ENCODE data around the gene TNFRSF8.

TNFRSF8 gene

DNA sequence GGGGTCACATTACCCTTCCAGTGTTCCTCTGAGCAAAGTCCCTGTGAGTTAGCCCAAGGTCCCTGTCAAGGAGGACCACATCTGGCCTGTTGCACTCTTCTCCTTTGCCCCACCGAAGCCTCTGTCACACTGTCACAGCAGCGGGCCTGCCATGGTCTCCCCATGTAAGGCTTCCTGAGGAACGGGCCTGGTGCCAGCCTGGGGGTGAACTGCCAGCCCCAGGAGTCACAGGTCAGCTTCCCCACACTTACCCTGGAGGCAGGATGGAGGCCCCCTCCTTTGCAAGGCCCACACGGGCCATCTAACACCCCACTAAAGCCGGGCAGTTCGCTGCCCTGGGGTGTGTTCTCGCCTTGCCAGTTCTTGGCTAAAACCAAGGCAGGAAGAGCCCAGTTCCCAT, 117.8 kb downstream of the TNFRSF8 start:
- H3K27me3 ChIP-seq (ENCODE audit: control insufficient read depth, insufficient read depth, low read length, poor library complexity, severe bottlenecking), result no peaks in the 10 kb centered on the region
- H3K36me3 ChIP-seq (ENCODE audit: control insufficient read depth, insufficient read depth, low read length), result no peaks in the 10 kb centered on the region
- no peak overlapping the region for H3K4me3 ChIP-seq (ENCODE audit: insufficient read depth, low read depth, low read length)
- peaks cover 15% of the 10 kb centered on the region for H3K4me1 ChIP-seq (ENCODE audit: control insufficient read depth, insufficient read depth, low read length)
- H3K27ac ChIP-seq (ENCODE audit: insufficient read depth, low read depth, low read length, poor library complexity, severe bottlenecking), result no peak overlapping the region
- H3K9me3 ChIP-seq (ENCODE audit: control insufficient read depth, low read length), result no peaks in the 10 kb centered on the region
- 92 to 93% methylated on average over 7 of the region's 7 CpGs for WGBS, 2 experiments

DNA sequence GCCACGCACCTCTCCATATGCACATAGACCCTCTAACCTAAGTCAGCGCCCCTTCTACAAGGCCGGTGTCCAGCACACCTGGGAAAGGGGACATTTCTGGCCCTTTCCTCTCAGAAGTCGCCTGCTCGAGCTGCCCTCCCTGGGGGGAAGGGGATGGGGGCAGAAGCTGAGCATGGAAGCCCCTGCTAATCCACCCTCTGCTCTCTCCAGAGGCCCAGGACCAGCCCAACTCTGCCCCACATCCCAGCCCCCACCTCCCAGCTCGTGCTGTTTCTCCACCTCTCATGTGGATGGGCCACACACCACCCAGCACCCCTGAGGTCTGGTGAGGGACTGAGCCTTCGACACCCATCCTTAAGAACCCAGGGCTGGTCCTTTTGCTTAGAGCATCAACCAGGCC, 118.5 kb downstream of the TNFRSF8 start:
- Histone ChIP-seq H3K4me1 (ENCODE audit: control insufficient read depth, insufficient read depth, low read length) (peaks cover 15% of the 10 kb centered on the region), H3K27ac (ENCODE audit: insufficient read depth, low read depth, low read length, poor library complexity, severe bottlenecking) (no peak overlapping the region)

DNA sequence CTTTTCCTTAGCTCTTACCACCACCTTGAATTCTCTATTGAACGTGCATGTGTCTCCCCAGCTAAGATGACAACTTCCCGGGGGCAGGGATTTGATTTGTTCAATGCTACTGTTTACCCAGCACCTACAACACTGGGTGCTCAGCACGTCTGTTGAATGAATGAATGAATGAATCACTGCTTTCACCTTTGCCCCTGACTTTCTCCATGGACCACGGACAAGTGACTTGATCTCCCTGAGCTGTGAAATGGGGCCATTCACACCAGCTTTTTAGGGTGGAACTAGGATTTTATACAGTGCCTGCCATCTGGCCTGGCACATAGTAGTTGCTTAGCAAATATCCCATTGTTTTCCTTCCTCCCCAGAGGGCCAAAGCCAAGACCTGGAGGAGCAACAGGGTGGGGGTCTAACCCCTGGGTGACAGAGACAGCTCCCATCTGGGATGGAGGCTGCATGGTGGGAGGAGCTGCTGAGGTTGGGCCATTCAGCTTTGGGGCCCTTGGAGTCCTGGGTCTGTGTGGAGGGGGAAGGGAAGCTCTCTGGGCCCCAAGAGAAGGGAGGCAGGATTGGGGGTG, 119.4 kb downstream of the TNFRSF8 start:
- peaks cover 15% of the 10 kb centered on the region for H3K4me1 ChIP-seq (ENCODE audit: control insufficient read depth, insufficient read depth, low read length)
- 90 to 92% methylated on average over 4 of the region's 4 CpGs for WGBS, 2 experiments
- H3K9me3 ChIP-seq (ENCODE audit: control insufficient read depth, low read length), result no peaks in the 10 kb centered on the region

More for the DNA sequence above, 118.5 kb downstream of the TNFRSF8 start:
- Histone ChIP-seq H3K27me3 (ENCODE audit: control insufficient read depth, insufficient read depth, low read length, poor library complexity, severe bottlenecking) (no peaks in the 10 kb centered on the region), H3K4me3 (ENCODE audit: insufficient read depth, low read depth, low read length) (no peak overlapping the region), H3K36me3 (ENCODE audit: control insufficient read depth, insufficient read depth, low read length) (no peaks in the 10 kb centered on the region), H3K9me3 (ENCODE audit: control insufficient read depth, low read length) (no peaks in the 10 kb centered on the region)
- WGBS, 2 experiments, result 93 to 94% methylated on average over 7 of the region's 7 CpGs

DNA sequence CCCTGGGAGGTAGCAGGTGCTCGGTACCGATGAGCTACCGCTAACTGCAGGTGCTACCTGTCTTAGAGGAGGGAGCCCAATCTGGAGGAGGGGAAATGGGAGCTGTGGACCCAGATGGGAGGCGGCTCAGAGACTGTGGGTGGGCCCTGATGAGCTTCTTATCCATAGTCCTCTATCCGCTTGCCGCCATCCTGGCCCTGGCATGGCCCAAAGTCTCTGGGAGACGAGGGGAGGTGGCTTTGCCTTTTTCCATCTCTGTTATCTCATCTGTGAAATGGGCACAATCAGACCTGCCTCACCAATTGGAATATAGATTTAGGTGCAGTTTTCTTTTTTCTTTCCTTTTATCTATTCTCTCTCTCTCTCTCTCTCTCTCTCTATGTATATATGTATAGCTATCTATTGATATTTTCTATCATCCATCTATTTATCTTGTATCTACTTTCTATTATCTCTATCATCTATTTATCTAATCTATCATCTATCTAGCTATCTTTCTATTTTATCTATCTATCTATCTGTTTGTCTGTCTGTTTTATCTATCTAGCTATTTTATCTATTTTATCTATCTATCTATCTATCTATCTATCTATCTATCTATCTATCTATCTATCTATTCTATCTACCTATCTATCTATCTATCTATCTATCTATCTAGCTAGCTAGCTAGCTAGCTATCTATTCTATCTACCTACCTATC, 120.1 kb downstream of the TNFRSF8 start:
- Histone ChIP-seq H3K4me1 (ENCODE audit: control insufficient read depth, insufficient read depth, low read length) (peaks cover 15% of the 10 kb centered on the region), H3K4me3 (ENCODE audit: insufficient read depth, low read depth, low read length) (no peak overlapping the region), H3K36me3 (ENCODE audit: control insufficient read depth, insufficient read depth, low read length) (no peaks in the 10 kb centered on the region), H3K9me3 (ENCODE audit: control insufficient read depth, low read length) (no peaks in the 10 kb centered on the region), H3K27ac (ENCODE audit: insufficient read depth, low read depth, low read length, poor library complexity, severe bottlenecking) (no peak overlapping the region), H3K27me3 (ENCODE audit: control insufficient read depth, insufficient read depth, low read length, poor library complexity, severe bottlenecking) (no peaks in the 10 kb centered on the region)
- 82 to 84% methylated on average over 7 of the region's 7 CpGs for WGBS, 2 experiments

More for the DNA sequence above, 119.4 kb downstream of the TNFRSF8 start:
- Histone ChIP-seq H3K27me3 (ENCODE audit: control insufficient read depth, insufficient read depth, low read length, poor library complexity, severe bottlenecking) (no peaks in the 10 kb centered on the region), H3K27ac (ENCODE audit: insufficient read depth, low read depth, low read length, poor library complexity, severe bottlenecking) (no peak overlapping the region), H3K4me3 (ENCODE audit: insufficient read depth, low read depth, low read length) (no peak overlapping the region), H3K36me3 (ENCODE audit: control insufficient read depth, insufficient read depth, low read length) (no peaks in the 10 kb centered on the region)

DNA sequence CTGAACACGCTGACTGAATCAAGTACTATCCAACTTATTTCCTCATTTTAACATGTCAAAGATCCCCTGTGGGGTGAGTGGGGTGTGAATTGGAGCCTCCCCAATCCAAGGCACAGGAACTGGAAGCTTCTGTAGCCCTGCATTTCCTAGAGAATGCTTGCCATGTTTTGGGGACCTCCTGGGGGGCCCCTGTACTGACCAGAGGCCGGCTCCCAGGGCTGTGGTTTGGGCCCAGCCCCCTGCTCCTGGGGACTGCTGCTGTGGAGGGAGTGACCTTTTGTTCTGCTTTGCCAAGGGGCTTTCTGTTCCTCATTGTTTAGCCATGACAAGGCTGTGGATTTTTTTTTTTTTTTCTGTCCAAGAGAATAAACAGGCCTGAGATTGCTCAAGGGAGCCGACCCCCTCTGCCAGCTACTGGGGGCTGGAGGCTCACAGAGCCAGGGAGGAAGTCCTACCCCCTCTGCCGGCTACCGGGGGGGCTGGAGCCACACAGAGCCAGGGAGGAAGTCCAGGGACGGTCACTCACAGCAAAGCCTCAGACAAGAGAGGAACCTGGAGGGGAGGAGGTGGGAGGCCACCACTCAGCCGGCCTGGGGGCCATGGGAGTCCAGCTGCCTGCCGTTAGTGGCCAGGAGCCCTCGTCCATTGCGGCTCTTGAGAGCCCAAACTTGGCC, 121.0 kb downstream of the TNFRSF8 start:
- 35 to 40% methylated on average over 9 to 10 of the region's 10 CpGs for WGBS, 2 experiments
- Histone ChIP-seq H3K4me3 (ENCODE audit: insufficient read depth, low read depth, low read length) (no peak overlapping the region), H3K27ac (ENCODE audit: insufficient read depth, low read depth, low read length, poor library complexity, severe bottlenecking) (peak overlapping the region; percentile 56), H3K9me3 (ENCODE audit: control insufficient read depth, low read length) (no peaks in the 10 kb centered on the region), H3K4me1 (ENCODE audit: control insufficient read depth, insufficient read depth, low read length) (peaks cover 11% of the 10 kb centered on the region), H3K36me3 (ENCODE audit: control insufficient read depth, insufficient read depth, low read length) (no peaks in the 10 kb centered on the region), H3K27me3 (ENCODE audit: control insufficient read depth, insufficient read depth, low read length, poor library complexity, severe bottlenecking) (no peaks in the 10 kb centered on the region)

DNA sequence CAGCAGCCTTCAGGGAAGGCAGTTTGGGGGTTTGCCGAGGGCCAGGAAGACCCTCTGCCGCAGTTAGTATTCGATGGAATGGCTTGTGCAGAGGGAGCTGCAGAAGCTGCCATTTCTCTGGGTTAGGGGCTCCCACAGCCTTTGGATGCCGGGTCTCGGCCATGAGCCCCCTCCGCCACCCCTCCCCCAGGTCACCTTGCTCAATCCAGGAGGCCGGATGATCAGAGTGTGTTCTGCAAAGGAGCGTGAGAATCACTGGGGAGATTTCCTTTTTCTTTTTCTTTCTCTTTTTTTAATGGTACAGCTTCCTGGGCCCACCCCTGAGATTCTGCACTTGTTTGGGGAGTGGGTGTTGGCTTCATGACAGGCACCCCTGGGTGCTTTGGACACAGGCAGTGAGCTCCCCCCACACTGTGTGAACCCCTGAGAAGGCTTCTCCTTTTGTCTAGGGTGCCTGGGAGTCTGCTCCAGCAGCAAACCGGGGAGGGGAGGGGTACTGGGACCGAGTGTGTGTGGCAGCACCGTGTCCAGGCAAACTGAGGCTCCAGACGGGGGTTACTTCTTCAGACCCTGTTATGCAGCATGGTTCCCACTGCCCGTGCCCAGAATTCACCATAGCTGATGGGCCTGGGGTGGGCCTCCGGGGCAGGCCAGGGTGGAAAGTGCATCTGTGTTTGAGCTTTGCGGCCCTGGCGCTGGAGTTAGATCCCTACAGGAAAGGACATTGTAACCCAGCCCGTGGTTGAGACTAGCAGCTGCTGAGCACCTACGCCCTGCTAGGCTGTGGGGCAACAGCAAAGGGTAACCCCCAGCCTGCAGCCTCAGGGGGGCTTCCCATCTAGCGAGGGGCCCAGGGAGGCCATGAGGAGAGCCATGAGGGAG, 122.2 kb downstream of the TNFRSF8 start:
- Histone ChIP-seq H3K27ac (ENCODE audit: insufficient read depth, low read depth, low read length, poor library complexity, severe bottlenecking) (no peak overlapping the region), H3K36me3 (ENCODE audit: control insufficient read depth, insufficient read depth, low read length) (no peaks in the 10 kb centered on the region), H3K4me3 (ENCODE audit: insufficient read depth, low read depth, low read length) (no peak overlapping the region), H3K9me3 (ENCODE audit: control insufficient read depth, low read length) (no peaks in the 10 kb centered on the region), H3K27me3 (ENCODE audit: control insufficient read depth, insufficient read depth, low read length, poor library complexity, severe bottlenecking) (no peaks in the 10 kb centered on the region), H3K4me1 (ENCODE audit: control insufficient read depth, insufficient read depth, low read length) (peaks cover 11% of the 10 kb centered on the region)
- 93% methylated on average over 19 of the region's 19 CpGs for WGBS, 2 experiments

DNA sequence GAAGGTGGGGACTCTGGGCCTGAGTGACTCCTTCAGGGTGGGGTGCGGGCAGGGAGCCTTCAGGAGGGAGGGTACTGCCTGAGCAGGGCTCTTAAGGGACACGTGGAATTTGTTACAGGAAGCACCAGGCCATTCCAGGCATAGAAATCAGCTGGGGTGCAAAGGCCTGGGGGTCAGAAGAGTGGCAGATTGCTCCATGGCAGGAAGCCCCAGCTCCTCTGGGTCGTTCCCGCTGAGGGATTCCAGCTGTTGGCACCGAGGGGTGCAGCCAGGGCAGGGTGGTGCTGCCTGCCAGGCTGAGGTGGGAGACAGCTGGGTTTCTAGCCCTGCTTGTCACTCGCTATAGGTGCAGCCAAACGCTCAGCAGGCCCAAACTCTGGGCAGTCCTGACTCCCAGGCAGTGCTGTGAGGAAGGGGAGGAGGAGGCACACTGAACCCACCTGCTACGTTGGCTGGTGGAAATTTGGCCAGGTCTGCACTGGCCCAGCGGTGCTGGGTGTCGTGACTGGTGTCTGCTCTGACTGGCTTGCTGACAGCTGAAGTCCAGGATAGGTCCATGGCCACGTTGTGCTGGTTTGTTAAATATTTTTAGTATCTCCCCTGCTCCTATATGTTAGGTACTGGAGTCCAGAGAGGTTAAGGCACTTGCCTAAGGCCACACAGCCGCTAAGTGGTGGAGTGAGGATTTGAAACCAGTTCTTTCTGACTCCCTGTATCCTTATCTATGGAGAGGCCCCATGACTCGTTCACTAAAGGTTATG, 123.0 kb downstream of the TNFRSF8 start:
- no peak overlapping the region for H3K4me3 ChIP-seq (ENCODE audit: insufficient read depth, low read depth, low read length)
- 93% methylated on average over 13 of the region's 13 CpGs for WGBS, 2 experiments
- H3K27ac ChIP-seq (ENCODE audit: insufficient read depth, low read depth, low read length, poor library complexity, severe bottlenecking), result no peak overlapping the region

DNA sequence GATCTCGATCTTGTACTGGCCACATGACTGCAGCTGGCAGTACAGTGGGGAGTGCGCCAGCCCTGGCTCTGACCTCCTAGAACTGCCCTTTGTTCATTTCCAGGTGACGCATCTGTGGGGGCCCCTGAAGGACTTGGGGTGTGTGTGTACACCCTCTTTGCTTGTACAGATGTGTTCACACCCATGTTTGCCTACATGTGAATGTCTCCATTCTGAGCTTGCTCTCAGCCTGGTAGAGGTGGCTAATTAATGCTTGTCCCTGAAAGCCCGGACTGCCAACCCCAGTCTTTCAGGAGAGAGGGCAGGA, 123.5 kb downstream of the TNFRSF8 start:
- WGBS, 2 experiments, result 93 to 94% methylated on average over 4 of the region's 4 CpGs
- Histone ChIP-seq H3K27me3 (ENCODE audit: control insufficient read depth, insufficient read depth, low read length, poor library complexity, severe bottlenecking) (no peaks in the 10 kb centered on the region), H3K9me3 (ENCODE audit: control insufficient read depth, low read length) (no peaks in the 10 kb centered on the region), H3K27ac (ENCODE audit: insufficient read depth, low read depth, low read length, poor library complexity, severe bottlenecking) (no peak overlapping the region), H3K4me3 (ENCODE audit: insufficient read depth, low read depth, low read length) (no peak overlapping the region), H3K36me3 (ENCODE audit: control insufficient read depth, insufficient read depth, low read length) (no peaks in the 10 kb centered on the region), H3K4me1 (ENCODE audit: control insufficient read depth, insufficient read depth, low read length) (peaks cover 11% of the 10 kb centered on the region)

More for the DNA sequence above, 123.0 kb downstream of the TNFRSF8 start:
- Histone ChIP-seq H3K36me3 (ENCODE audit: control insufficient read depth, insufficient read depth, low read length) (no peaks in the 10 kb centered on the region), H3K4me1 (ENCODE audit: control insufficient read depth, insufficient read depth, low read length) (peaks cover 11% of the 10 kb centered on the region), H3K27me3 (ENCODE audit: control insufficient read depth, insufficient read depth, low read length, poor library complexity, severe bottlenecking) (no peaks in the 10 kb centered on the region), H3K9me3 (ENCODE audit: control insufficient read depth, low read length) (no peaks in the 10 kb centered on the region)

DNA sequence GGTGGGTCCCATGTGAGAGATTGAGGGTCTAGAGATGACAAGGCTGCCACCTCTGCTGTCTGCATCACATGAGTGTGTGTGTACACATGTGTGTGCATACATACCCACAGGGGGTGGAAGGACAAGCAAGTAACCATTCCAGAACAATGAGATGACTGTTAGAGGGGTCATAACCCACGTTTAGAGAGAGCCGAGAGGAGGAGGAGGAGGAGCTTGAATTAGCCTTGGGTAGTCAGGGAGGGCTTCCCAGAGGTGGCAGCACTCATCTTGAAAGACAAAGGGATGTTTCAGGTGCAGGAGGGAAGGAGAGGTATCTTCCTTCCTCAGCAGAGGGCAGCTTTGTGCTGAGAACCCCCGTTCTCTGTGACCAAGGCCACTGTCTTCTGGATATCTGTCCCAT, 125.0 kb downstream of the TNFRSF8 start:
- WGBS, 2 experiments, result 44 to 49% methylated on average over 3 of the region's 3 CpGs
- no peaks in the 10 kb centered on the region for H3K27me3 ChIP-seq (ENCODE audit: control insufficient read depth, insufficient read depth, low read length, poor library complexity, severe bottlenecking)
- H3K4me3 ChIP-seq (ENCODE audit: insufficient read depth, low read depth, low read length), result no peak overlapping the region
- H3K36me3 ChIP-seq (ENCODE audit: control insufficient read depth, insufficient read depth, low read length), result no peaks in the 10 kb centered on the region
- H3K27ac ChIP-seq (ENCODE audit: insufficient read depth, low read depth, low read length, poor library complexity, severe bottlenecking), result no peak overlapping the region
- H3K4me1 ChIP-seq (ENCODE audit: control insufficient read depth, insufficient read depth, low read length), result peaks cover 11% of the 10 kb centered on the region
- H3K9me3 ChIP-seq (ENCODE audit: control insufficient read depth, low read length), result no peaks in the 10 kb centered on the region
